H1 (cell line): Measurements from ENCODE around the gene CABP2.

ENCODE experiments used
- BACH1 ChIP-seq: IDR thresholded peaks from 2 replicates; pipeline ENCODE4 v1.6.1; 2012; ENCODE audit warnings: low read length, improper control_type of control experiment
- BRCA1 ChIP-seq: IDR thresholded peaks from 2 replicates; pipeline ENCODE4 v1.6.1; 2012; ENCODE audit warnings: low read depth, low read length, improper control_type of control experiment
- CEBPB ChIP-seq: IDR thresholded peaks from 2 replicates; pipeline ENCODE4 v1.6.1; 2012; ENCODE audit warnings: low read depth, low read length
- HDAC6 ChIP-seq: IDR thresholded peaks from one replicate; pipeline ENCODE4 v1.7.1; 2012; ENCODE audit warnings: low read depth, mild to moderate bottlenecking, inconsistent platforms, low read length, moderate library complexity
- MAX ChIP-seq: IDR thresholded peaks from 2 replicates; pipeline ENCODE4 v1.6.1; 2012; ENCODE audit warnings: inconsistent platforms
- POLR2A ChIP-seq, 2 experiments: IDR thresholded peaks; 1 replicate in 1 of 2; 2 replicates in 1 of 2; pipeline ENCODE4 v1.6.1; 2011; ENCODE audit warnings: low read depth in 2 of 2, low read length in 2 of 2, mild to moderate bottlenecking in 2 of 2; ENCODE audit errors: control extremely low read depth in 1 of 2
- POLR2AphosphoS5 ChIP-seq: IDR thresholded peaks from 2 replicates; pipeline ENCODE4 v1.6.1; 2011; ENCODE audit warnings: low read depth, low read length
- SP2 ChIP-seq: IDR thresholded peaks from 2 replicates; pipeline ENCODE4 v1.6.1; 2012; ENCODE audit warnings: mild to moderate bottlenecking, low read length, inconsistent platforms

GRCh38 chr11:67507864-67508485 is 15.3 kb downstream of the CABP2 start, which contains the start of gene CDK2AP2:
- TF ChIP-seq POLR2A (IDR thresholded peaks at IDR 0.05; ENCODE audit: control extremely low read depth in 1 of 2, low read depth in 2 of 2, low read length in 2 of 2) (peak in 1 of 2 experiments; percentile 89; a peak in 2 of 3 replicates), CEBPB (no peak), MAX (0 out of 2 replicates have a peak, but pooled peaks have one; percentile 4), BRCA1 (no peak), POLR2AphosphoS5 (peak; percentile 42; the same call in 1 of the 2 replicates), HDAC6 (no peak), BACH1 (no peak), SP2 (peak; percentile 85)
